ENCODE measurements around the gene ADGRL3.

GRCh38 chr4:61443813-61444510 is 243.8 kb downstream of the ADGRL3 start:
- TF ChIP-seq CTCF (IDR thresholded peaks at IDR 0.05) (no peak), POLR2A (IDR thresholded peaks at IDR 0.05) (no peak)

Measured in transverse colon (tissue), 3 donors.